ENCODE results near the gene BEGAIN.

The BEGAIN gene

GRCh38 chr14:100539766-100540140 is 47.5 kb downstream of the BEGAIN start:
- DNase-seq (ENCODE audit: low read depth in 2 of 3, low spot score in 2 of 3): no peak

- no peak for DNase-seq (ENCODE audit: low read depth in 2 of 3, low spot score in 2 of 3)
Measured at GRCh38 chr14:100539003-100539660, 48.1 kb downstream of the BEGAIN start.

- no peak for DNase-seq (ENCODE audit: low read depth in 2 of 3, low spot score in 2 of 3)
Measured at GRCh38 chr14:100538351-100539002, 48.7 kb downstream of the BEGAIN start.

GRCh38 chr14:100537446-100538350 is 49.5 kb downstream of the BEGAIN start:
- no peak for DNase-seq (ENCODE audit: low read depth in 2 of 3, low spot score in 2 of 3)

- no peak for DNase-seq (ENCODE audit: low read depth in 2 of 3, low spot score in 2 of 3)
Measured at GRCh38 chr14:100536721-100537445, 50.3 kb downstream of the BEGAIN start.

- DNase-seq (ENCODE audit: low read depth in 2 of 3, low spot score in 2 of 3): no peak
Measured at GRCh38 chr14:100536121-100536510, 51.1 kb downstream of the BEGAIN start.

- DNase-seq (ENCODE audit: low read depth in 2 of 3, low spot score in 2 of 3): no peak
Measured at GRCh38 chr14:100535287-100536120, 51.7 kb downstream of the BEGAIN start.

GRCh38 chr14:100534528-100535286 is 52.5 kb downstream of the BEGAIN start:
- DNase-seq (ENCODE audit: low read depth in 2 of 3, low spot score in 2 of 3): no peak

- no peak for DNase-seq (ENCODE audit: low read depth in 2 of 3, low spot score in 2 of 3)
Measured at GRCh38 chr14:100533656-100534485, 53.3 kb downstream of the BEGAIN start.

- no peak for DNase-seq (ENCODE audit: low read depth in 2 of 3, low spot score in 2 of 3)
Measured at GRCh38 chr14:100532906-100533655, 54.1 kb downstream of the BEGAIN start.

- DNase-seq (ENCODE audit: low read depth in 2 of 3, low spot score in 2 of 3): no peak
Measured at GRCh38 chr14:100532154-100532861, 54.9 kb downstream of the BEGAIN start.

- DNase-seq (ENCODE audit: low read depth in 2 of 3, low spot score in 2 of 3): no peak
Measured at GRCh38 chr14:100531152-100532121, 55.8 kb downstream of the BEGAIN start.

GRCh38 chr14:100530270-100531072 is 56.7 kb downstream of the BEGAIN start:
- DNase-seq (ENCODE audit: low read depth in 2 of 3, low spot score in 2 of 3): no peak

- DNase-seq (ENCODE audit: low read depth in 2 of 3, low spot score in 2 of 3): no peak
Measured at GRCh38 chr14:100529561-100530031, 57.6 kb downstream of the BEGAIN start.

GRCh38 chr14:100528962-100529560 is 58.2 kb downstream of the BEGAIN start:
- DNase-seq (ENCODE audit: low read depth in 2 of 3, low spot score in 2 of 3): no peak
